ENCODE measurements around the gene TJP2. TPM values are rescaled to one million over a fixed set of nuclear protein-coding genes. Genes with fewer than 3 reads are reported as not detected.

Gene TJP2
- polyA plus RNA-seq, 3 donors from 2014 or later = 1.5 to 4.9 (median 1.5) TPM

- no peak overlapping the region for H3K27ac Mint-ChIP-seq
- peaks cover 0 to 4% (median 1%) of the 10 kb centered on the region in 3 donors for H3K27me3 Mint-ChIP-seq (ENCODE audit: low read depth in 3 of 3)
- H3K36me3 Mint-ChIP-seq = no peaks in the 10 kb centered on the region
- H3K4me3 Mint-ChIP-seq = no peak overlapping the region
- H3K9me3 Mint-ChIP-seq = no peaks in the 10 kb centered on the region
- peaks cover under 1% of the 10 kb centered on the region in 2 donors for H3K4me1 Mint-ChIP-seq
- no peak for DNase-seq
Measured at GRCh38 chr9:69206047-69206446, 32.0 kb downstream of the TJP2 start.

GRCh38 chr9:69207503-69207902 is 33.4 kb downstream of the TJP2 start:
- H3K27me3 Mint-ChIP-seq (ENCODE audit: low read depth in 3 of 3) = peaks cover 0 to 4% (median 1%) of the 10 kb centered on the region in 3 donors
- H3K9me3 Mint-ChIP-seq = no peaks in the 10 kb centered on the region
- no peaks in the 10 kb centered on the region for H3K36me3 Mint-ChIP-seq
- no peaks in the 10 kb centered on the region for H3K4me1 Mint-ChIP-seq
- H3K4me3 Mint-ChIP-seq = no peak overlapping the region
- H3K27ac Mint-ChIP-seq = no peak overlapping the region
- DNase-seq = no peak

- no peaks in the 10 kb centered on the region for H3K27me3 Mint-ChIP-seq (ENCODE audit: low read depth in 3 of 3)
- H3K36me3 Mint-ChIP-seq = no peaks in the 10 kb centered on the region
- no peak overlapping the region for H3K4me3 Mint-ChIP-seq
- H3K9me3 Mint-ChIP-seq = no peaks in the 10 kb centered on the region
- no peak for DNase-seq
- no peaks in the 10 kb centered on the region for H3K4me1 Mint-ChIP-seq
- H3K27ac Mint-ChIP-seq = no peak overlapping the region
Measured at GRCh38 chr9:69211424-69212036, 37.5 kb downstream of the TJP2 start.

GRCh38 chr9:69213647-69214046 is 39.6 kb downstream of the TJP2 start:
- Mint-ChIP-seq H3K36me3 (peaks cover 0 to 7% (median 3%) of the 10 kb centered on the region in 3 donors), H3K27ac (no peak overlapping the region), H3K9me3 (no peaks in the 10 kb centered on the region), H3K4me1 (no peaks in the 10 kb centered on the region), H3K4me3 (no peak overlapping the region), H3K27me3 (ENCODE audit: low read depth in 3 of 3) (no peaks in the 10 kb centered on the region)
- DNase-seq = no peak

GRCh38 chr9:69214939-69215338 is 40.9 kb downstream of the TJP2 start:
- no peaks in the 10 kb centered on the region for H3K27me3 Mint-ChIP-seq (ENCODE audit: low read depth in 3 of 3)
- peaks cover 0 to 13% (median 4%) of the 10 kb centered on the region in 3 donors for H3K36me3 Mint-ChIP-seq
- no peak overlapping the region for H3K4me3 Mint-ChIP-seq
- no peak overlapping the region for H3K27ac Mint-ChIP-seq
- no peaks in the 10 kb centered on the region for H3K4me1 Mint-ChIP-seq
- H3K9me3 Mint-ChIP-seq = no peaks in the 10 kb centered on the region
- no peak for DNase-seq

- Mint-ChIP-seq H3K27ac (no peak overlapping the region), H3K27me3 (ENCODE audit: low read depth in 3 of 3) (no peaks in the 10 kb centered on the region), H3K4me3 (no peak overlapping the region), H3K4me1 (no peaks in the 10 kb centered on the region), H3K9me3 (no peaks in the 10 kb centered on the region), H3K36me3 (peaks cover 0 to 17% (median 8%) of the 10 kb centered on the region in 3 donors)
- DNase-seq = no peak
Measured at GRCh38 chr9:69215774-69216485, 41.9 kb downstream of the TJP2 start.

GRCh38 chr9:69218166-69218565 is 44.1 kb downstream of the TJP2 start:
- H3K4me1 Mint-ChIP-seq = no peaks in the 10 kb centered on the region
- no peaks in the 10 kb centered on the region for H3K27me3 Mint-ChIP-seq (ENCODE audit: low read depth in 3 of 3)
- no peaks in the 10 kb centered on the region for H3K9me3 Mint-ChIP-seq
- no peak overlapping the region for H3K27ac Mint-ChIP-seq
- H3K36me3 Mint-ChIP-seq = peaks cover 0 to 17% (median 8%) of the 10 kb centered on the region in 3 donors
- DNase-seq = no peak
- H3K4me3 Mint-ChIP-seq = no peak overlapping the region

GRCh38 chr9:69221036-69221435 is 47.0 kb downstream of the TJP2 start:
- H3K27ac Mint-ChIP-seq = no peak overlapping the region
- H3K4me3 Mint-ChIP-seq = no peak overlapping the region
- no peaks in the 10 kb centered on the region for H3K9me3 Mint-ChIP-seq
- DNase-seq = no peak
- no peaks in the 10 kb centered on the region for H3K27me3 Mint-ChIP-seq (ENCODE audit: low read depth in 3 of 3)
- peaks cover 0 to 22% (median 16%) of the 10 kb centered on the region in 3 donors for H3K36me3 Mint-ChIP-seq
- no peaks in the 10 kb centered on the region for H3K4me1 Mint-ChIP-seq

GRCh38 chr9:69222970-69223369 is 48.9 kb downstream of the TJP2 start:
- Mint-ChIP-seq H3K4me3 (no peak overlapping the region), H3K27me3 (ENCODE audit: low read depth in 3 of 3) (no peaks in the 10 kb centered on the region), H3K27ac (no peak overlapping the region), H3K9me3 (no peaks in the 10 kb centered on the region), H3K36me3 (peaks cover 0 to 22% (median 19%) of the 10 kb centered on the region in 3 donors), H3K4me1 (no peaks in the 10 kb centered on the region)
- DNase-seq = no peak

GRCh38 chr9:69223605-69224004 is 49.5 kb downstream of the TJP2 start:
- DNase-seq = no peak
- Mint-ChIP-seq H3K36me3 (peaks cover 0 to 20% (median 18%) of the 10 kb centered on the region in 3 donors), H3K9me3 (no peaks in the 10 kb centered on the region), H3K27ac (no peak overlapping the region), H3K4me1 (no peaks in the 10 kb centered on the region), H3K27me3 (ENCODE audit: low read depth in 3 of 3) (no peaks in the 10 kb centered on the region), H3K4me3 (no peak overlapping the region)

- no peaks in the 10 kb centered on the region for H3K27me3 Mint-ChIP-seq (ENCODE audit: low read depth in 3 of 3)
- H3K4me1 Mint-ChIP-seq = no peaks in the 10 kb centered on the region
- H3K4me3 Mint-ChIP-seq = no peak overlapping the region
Measured at GRCh38 chr9:69229367-69229766, 55.3 kb downstream of the TJP2 start.

GRCh38 chr9:69232135-69232534 is 58.1 kb downstream of the TJP2 start:
- no peak for DNase-seq
- Mint-ChIP-seq H3K36me3 (peaks cover 0 to 24% (median 10%) of the 10 kb centered on the region in 3 donors), H3K4me3 (no peak overlapping the region), H3K27ac (no peak overlapping the region), H3K27me3 (ENCODE audit: low read depth in 3 of 3) (no peaks in the 10 kb centered on the region), H3K9me3 (no peaks in the 10 kb centered on the region), H3K4me1 (no peaks in the 10 kb centered on the region)

More at GRCh38 chr9:69229367-69229766, 55.3 kb downstream of the TJP2 start:
- Mint-ChIP-seq H3K36me3 (peaks cover 0 to 22% (median 14%) of the 10 kb centered on the region in 3 donors), H3K9me3 (no peaks in the 10 kb centered on the region), H3K27ac (no peak overlapping the region)
- no peak for DNase-seq

- Mint-ChIP-seq H3K4me3 (no peak overlapping the region), H3K36me3 (peaks cover 0 to 32% (median 16%) of the 10 kb centered on the region in 3 donors), H3K27ac (no peak overlapping the region), H3K4me1 (no peaks in the 10 kb centered on the region), H3K9me3 (no peaks in the 10 kb centered on the region), H3K27me3 (ENCODE audit: low read depth in 3 of 3) (no peaks in the 10 kb centered on the region)
- no peak for DNase-seq
Measured at GRCh38 chr9:69234683-69235082, 60.6 kb downstream of the TJP2 start.

- H3K4me1 Mint-ChIP-seq = no peaks in the 10 kb centered on the region
- peaks cover 0 to 31% (median 28%) of the 10 kb centered on the region in 3 donors for H3K36me3 Mint-ChIP-seq
- no peak for DNase-seq
- H3K4me3 Mint-ChIP-seq = no peak overlapping the region
- no peaks in the 10 kb centered on the region for H3K9me3 Mint-ChIP-seq
- no peak overlapping the region for H3K27ac Mint-ChIP-seq
- H3K27me3 Mint-ChIP-seq (ENCODE audit: low read depth in 3 of 3) = no peaks in the 10 kb centered on the region
Measured at GRCh38 chr9:69236188-69236587, 62.1 kb downstream of the TJP2 start.

Data from immature natural killer cell (primary cell).